ENCODE measurements around the gene RPRD1A. TPM values are rescaled to one million over a fixed set of nuclear protein-coding genes. Genes with fewer than 3 reads are reported as not detected.
A peak's percentile ranks its signal among the peaks of the same experiment; 100 is the strongest.

Gene RPRD1A
- total and polyA plus RNA-seq, 7 donors, result 24.9 to 67.1 (median 49.4) TPM

- H3K27ac ChIP-seq, result no peak overlapping the region
- H3K4me3 ChIP-seq, result no peak overlapping the region
- WGBS, 3 donors, result 88 to 89% (median 89%) methylated on average over 2 of the region's 2 CpGs
- no peaks in the 10 kb centered on the region for H3K4me1 ChIP-seq
- peaks cover 6% of the 10 kb centered on the region for H3K9me3 ChIP-seq
- H3K27me3 ChIP-seq (ENCODE audit: insufficient read depth in 3 of 3, low read length in 2 of 3), result peaks cover 0 to 4% (median 0%) of the 10 kb centered on the region in 3 donors
- TF ChIP-seq CTCF (IDR thresholded peaks at IDR 0.05), result no peak
- H3K36me3 ChIP-seq (ENCODE audit: insufficient read depth in 1 of 2, low read depth in 1 of 2), result peaks cover 0 to 19% of the 10 kb centered on the region in 2 donors
- ATAC-seq (no peak), DNase-seq (no peak)
- intact Hi-C loops (cut with DNase I), result no loop called here
Observed at GRCh38 chr18:36104749-36105148, 37.4 kb upstream of the RPRD1A start.

GRCh38 chr18:36101943-36102342 is 34.6 kb upstream of the RPRD1A start:
- H3K4me3 ChIP-seq, result no peak overlapping the region
- ATAC-seq, result no peak
- peaks cover 0 to 4% (median 0%) of the 10 kb centered on the region in 3 donors for H3K27me3 ChIP-seq (ENCODE audit: insufficient read depth in 3 of 3, low read length in 2 of 3)
- no peak for DNase-seq
- 91 to 94% (median 92%) methylated on average over 7 of the region's 7 CpGs for WGBS, 3 donors
- no peak overlapping the region for H3K27ac ChIP-seq
- H3K9me3 ChIP-seq, result peaks cover 6% of the 10 kb centered on the region
- no peak for TF ChIP-seq CTCF (IDR thresholded peaks at IDR 0.05)
- no peaks in the 10 kb centered on the region for H3K36me3 ChIP-seq (ENCODE audit: insufficient read depth in 1 of 2, low read depth in 1 of 2)
- H3K4me1 ChIP-seq, result no peaks in the 10 kb centered on the region
- intact Hi-C loops (cut with DNase I), result no loop called here

GRCh38 chr18:36099311-36099710 is 32.0 kb upstream of the RPRD1A start:
- Histone ChIP-seq H3K4me1 (no peaks in the 10 kb centered on the region), H3K27ac (no peak overlapping the region), H3K9me3 (peaks cover 6% of the 10 kb centered on the region), H3K4me3 (no peak overlapping the region), H3K27me3 (ENCODE audit: insufficient read depth in 3 of 3, low read length in 2 of 3) (peaks cover 0 to 4% (median 0%) of the 10 kb centered on the region in 3 donors), H3K36me3 (ENCODE audit: insufficient read depth in 1 of 2, low read depth in 1 of 2) (no peaks in the 10 kb centered on the region)
- DNase-seq (no peak), ATAC-seq (no peak)
- intact Hi-C loops (cut with DNase I), result loop anchor here (5.0 to 10.0 kb wide), 2 partner anchors 183 to 475 kb away; no protein-coding TSS in a partner anchor
- TF ChIP-seq CTCF (IDR thresholded peaks at IDR 0.05), result no peak

GRCh38 chr18:36096955-36097354 is 29.6 kb upstream of the RPRD1A start:
- Histone ChIP-seq H3K27me3 (ENCODE audit: insufficient read depth in 3 of 3, low read length in 2 of 3) (peaks cover 0 to 4% (median 0%) of the 10 kb centered on the region in 3 donors), H3K4me3 (no peak overlapping the region), H3K4me1 (no peaks in the 10 kb centered on the region), H3K27ac (no peak overlapping the region), H3K9me3 (no peaks in the 10 kb centered on the region), H3K36me3 (ENCODE audit: insufficient read depth in 1 of 2, low read depth in 1 of 2) (no peaks in the 10 kb centered on the region)
- TF ChIP-seq CTCF (IDR thresholded peaks at IDR 0.05), result no peak
- no peak for DNase-seq
- intact Hi-C loops (cut with DNase I), result loop anchor here (2.0 to 10.0 kb wide), 3 partner anchors 185 to 478 kb away; no protein-coding TSS in a partner anchor
- no peak for ATAC-seq

GRCh38 chr18:36095936-36096519 is 28.7 kb upstream of the RPRD1A start:
- Histone ChIP-seq H3K9me3 (no peaks in the 10 kb centered on the region), H3K4me3 (no peak overlapping the region), H3K27ac (no peak overlapping the region), H3K36me3 (ENCODE audit: insufficient read depth in 1 of 2, low read depth in 1 of 2) (no peaks in the 10 kb centered on the region), H3K4me1 (no peaks in the 10 kb centered on the region), H3K27me3 (ENCODE audit: insufficient read depth in 3 of 3, low read length in 2 of 3) (no peaks in the 10 kb centered on the region)
- TF ChIP-seq CTCF (IDR thresholded peaks at IDR 0.05), result peak; percentile 66
- DNase-seq, result no peak
- ATAC-seq, result peak in 1 of 4 donors; percentile 68
- intact Hi-C loops (cut with DNase I), result loop anchor here (2.0 to 10.0 kb wide), 3 partner anchors 186 to 479 kb away; no protein-coding TSS in a partner anchor
- 20 to 30% (median 24%) methylated on average over 1 of the region's 1 CpG for WGBS, 3 donors
